Astrocyte of the cerebellum (primary cell): ENCODE data around the gene MCOLN1.

ENCODE experiments used
- DNase-seq: peaks from one replicate; pipeline ENCODE4 v3.0.0-alpha.2; 2011; ENCODE audit warnings: low read depth
- H3K4me3 ChIP-seq: 2 replicates; pipeline ENCODE4 v1.5.1; 2011; ENCODE audit warnings: mild to moderate bottlenecking, low read depth, low read length, moderate library complexity
- in situ Hi-C: cut with HindIII; loops from 2 replicates; pipeline ENCODE4 v1.10.0; 2017; ENCODE audit warnings: low sequenced_read_pairs
- TF ChIP-seq, protein P1 (sequence below): IDR thresholded peaks from 2 replicates; pipeline ENCODE4 v1.5.1; 2012; ENCODE audit warnings: low read length, low read depth, moderate library complexity, mild to moderate bottlenecking; ENCODE audit errors: missing control alignments

Gene MCOLN1

DNA sequence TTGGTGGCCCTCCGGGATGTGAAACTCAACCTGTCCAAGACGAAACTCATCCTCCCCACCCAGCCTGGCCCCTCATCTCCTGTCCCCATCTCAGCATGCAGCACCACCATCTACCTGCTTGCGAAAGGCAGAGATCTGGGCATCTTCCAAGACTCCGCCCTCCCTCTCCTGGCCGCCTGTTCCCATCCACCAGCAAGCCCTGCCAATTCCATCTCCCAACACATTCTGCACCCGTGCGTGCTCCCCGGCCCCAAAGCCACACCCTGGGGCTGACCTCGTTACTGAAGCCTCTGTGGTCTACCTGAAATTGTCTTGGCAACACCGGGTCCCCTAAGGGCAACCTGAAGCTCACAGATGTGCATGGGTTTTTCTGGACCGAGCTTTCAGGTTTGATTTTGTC lies 60.0 kb downstream of the MCOLN1 start:
- no peak overlapping the region for H3K4me3 ChIP-seq
- TF ChIP-seq, protein P1, sequence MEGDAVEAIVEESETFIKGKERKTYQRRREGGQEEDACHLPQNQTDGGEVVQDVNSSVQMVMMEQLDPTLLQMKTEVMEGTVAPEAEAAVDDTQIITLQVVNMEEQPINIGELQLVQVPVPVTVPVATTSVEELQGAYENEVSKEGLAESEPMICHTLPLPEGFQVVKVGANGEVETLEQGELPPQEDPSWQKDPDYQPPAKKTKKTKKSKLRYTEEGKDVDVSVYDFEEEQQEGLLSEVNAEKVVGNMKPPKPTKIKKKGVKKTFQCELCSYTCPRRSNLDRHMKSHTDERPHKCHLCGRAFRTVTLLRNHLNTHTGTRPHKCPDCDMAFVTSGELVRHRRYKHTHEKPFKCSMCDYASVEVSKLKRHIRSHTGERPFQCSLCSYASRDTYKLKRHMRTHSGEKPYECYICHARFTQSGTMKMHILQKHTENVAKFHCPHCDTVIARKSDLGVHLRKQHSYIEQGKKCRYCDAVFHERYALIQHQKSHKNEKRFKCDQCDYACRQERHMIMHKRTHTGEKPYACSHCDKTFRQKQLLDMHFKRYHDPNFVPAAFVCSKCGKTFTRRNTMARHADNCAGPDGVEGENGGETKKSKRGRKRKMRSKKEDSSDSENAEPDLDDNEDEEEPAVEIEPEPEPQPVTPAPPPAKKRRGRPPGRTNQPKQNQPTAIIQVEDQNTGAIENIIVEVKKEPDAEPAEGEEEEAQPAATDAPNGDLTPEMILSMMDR: no peak
- in situ Hi-C loops: loop anchor here (25.0 kb wide), 1 partner anchor 205 kb away; no protein-coding TSS in a partner anchor
- DNase-seq: no peak
